Muscle of leg (tissue), 11 donors: ENCODE data around the gene SPATS2. TPM values are rescaled to one million over a fixed set of nuclear protein-coding genes. Genes with fewer than 3 reads are reported as not detected.

ENCODE experiments used
- DNase-seq: peaks from one replicate; pipeline ENCODE4 v3.0.0; 2013
- H3K27ac ChIP-seq: one replicate; pipeline ENCODE4 v1.5.1; 2013; ENCODE audit warnings: mild to moderate bottlenecking, low read length, control low read depth
- H3K27me3 ChIP-seq: one replicate; pipeline ENCODE4 v1.6.1; 2013; ENCODE audit warnings: low read length; ENCODE audit not compliant: control insufficient read depth, insufficient read depth
- H3K36me3 ChIP-seq: one replicate; pipeline ENCODE4 v1.6.1; 2013; ENCODE audit warnings: low read length; ENCODE audit not compliant: control insufficient read depth, insufficient read depth
- H3K4me1 ChIP-seq: one replicate; pipeline ENCODE4 v1.6.1; 2013; ENCODE audit warnings: low read length; ENCODE audit not compliant: control insufficient read depth, insufficient read depth
- H3K4me3 ChIP-seq: one replicate; pipeline ENCODE4 v1.5.1; 2013; ENCODE audit warnings: low read length, control low read depth
- H3K9me3 ChIP-seq: replicated peaks from 2 replicates; pipeline ENCODE4 v1.6.1; 2013; ENCODE audit warnings: low read depth, low read length; ENCODE audit not compliant: control insufficient read depth
- WGBS: methylation state at CpG from one replicate; pipeline ENCODE4 v1.1.5; 2013; ENCODE audit warnings: missing lambda C conversion rate; ENCODE audit not compliant: insufficient coverage; 5-methylcytosine and 5-hydroxymethylcytosine counted together
- polyA plus RNA-seq, 8 donors: library from polyadenylated mRNA; unstranded; fragments of 120-200 nt; gene quantifications; one replicate each; pipeline versions ENCODE4 v1.2.1 to v1.2.3, GENCODE V29; 2013; ENCODE audit warnings: inconsistent platforms in 1 of 8, low replicate concordance in 1 of 8; ENCODE audit not compliant: insufficient read length in 8 of 8, insufficient read depth in 1 of 8
- total RNA-seq: library from RNA; stranded (reverse); fragments of 120-200 nt; gene quantifications from one replicate; pipeline ENCODE4 v1.2.4, GENCODE V29; 2013

SPATS2 gene
- total and polyA plus RNA-seq, 9 donors, result 18.8 to 42.1 (median 29.2) TPM

DNA sequence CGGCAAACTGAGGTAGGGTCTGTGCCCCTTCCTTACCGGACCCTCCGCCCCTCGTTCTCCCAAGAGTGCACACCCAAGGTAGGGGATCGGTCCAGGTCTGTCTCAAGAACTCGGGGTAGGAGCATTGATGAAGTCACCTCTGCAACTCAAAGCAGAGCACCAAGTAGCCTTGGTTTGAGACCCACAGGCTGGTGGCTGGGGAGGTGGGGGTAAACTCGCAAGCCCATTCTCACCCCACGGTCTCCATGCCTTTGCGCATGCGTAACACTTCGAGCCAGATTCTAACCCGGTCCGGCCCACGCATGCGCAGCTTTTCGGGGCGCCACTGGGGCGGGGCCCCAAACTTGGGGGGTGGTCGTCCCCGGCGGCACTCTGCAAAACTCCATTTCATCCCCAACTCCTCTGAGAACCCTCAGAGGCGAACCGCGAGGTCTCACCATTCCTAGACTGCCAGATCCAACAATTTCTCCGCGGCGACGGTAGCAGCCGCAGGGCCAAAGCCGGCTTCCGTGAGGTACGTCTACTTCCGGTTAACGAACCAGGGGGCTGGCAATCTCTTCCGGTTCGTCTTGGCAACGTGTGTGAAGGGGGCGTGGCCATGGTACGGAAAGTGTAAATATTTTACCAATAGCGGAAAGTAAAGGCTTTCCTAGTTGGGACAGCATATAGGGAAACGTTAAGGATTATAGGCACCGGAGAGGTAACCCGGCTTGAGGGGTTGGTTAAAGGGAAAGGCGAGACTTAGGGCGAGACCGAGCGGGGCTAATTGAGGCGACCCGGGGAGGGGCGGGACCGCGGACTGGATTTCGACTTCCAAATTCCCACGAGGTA lies 200.6 kb downstream of the SPATS2 start, which contains the start of gene MCRS1:
TSS of gene MCRS1 (minus strand) at position 532 of the 831 bp plus-strand sequence. CDS start 1,411 bp downstream, outside the sequence.
- H3K4me3 ChIP-seq, result peak within 1 kb of the TSS; percentile 95
- peaks cover 37% of the 10 kb centered on the region for H3K4me1 ChIP-seq
- WGBS, result 0% methylated on average over 48 of the region's 54 CpGs
- H3K27me3 ChIP-seq, result no peaks in the 10 kb centered on the region
- no peaks in the 10 kb centered on the region for H3K9me3 ChIP-seq
- DNase-seq, result peak; percentile 97
- peak within 1 kb of the TSS; percentile 86 for H3K27ac ChIP-seq
- H3K36me3 ChIP-seq, result peaks cover 52% of the 10 kb centered on the region

DNA sequence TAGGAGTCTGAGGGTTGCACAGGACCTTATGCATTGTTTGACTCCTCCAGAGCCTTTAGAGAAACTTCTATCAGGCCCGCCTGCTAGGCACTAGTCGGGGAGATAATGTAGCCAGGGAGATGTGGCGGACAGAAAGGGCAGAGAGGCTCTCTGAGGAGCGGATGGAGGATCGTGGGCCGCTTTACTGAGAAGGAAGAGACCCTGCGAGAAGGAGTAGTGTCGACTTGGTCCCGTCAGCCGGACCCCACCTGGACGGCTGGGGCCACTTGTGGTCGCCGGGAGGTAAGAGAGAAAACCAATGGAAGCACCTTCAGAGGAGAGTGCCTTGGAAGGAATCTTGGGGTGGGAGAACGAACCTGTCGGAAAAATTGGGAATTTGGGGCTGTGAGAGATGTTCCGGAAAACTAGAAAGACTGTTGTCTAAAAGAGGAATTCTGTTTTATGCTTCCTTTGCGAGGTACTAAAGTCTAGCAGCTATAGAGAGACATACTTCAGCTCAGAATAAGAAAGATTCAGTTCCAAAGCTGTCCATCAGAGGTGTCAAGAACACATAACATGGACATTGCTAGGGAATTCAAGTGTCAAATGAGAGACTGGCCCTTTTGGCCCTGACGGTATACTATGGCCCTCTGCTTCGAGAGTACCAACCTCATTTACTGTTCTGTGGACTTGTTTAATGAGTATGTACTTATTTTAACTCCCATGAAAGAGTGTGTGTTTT lies 201.3 kb downstream of the SPATS2 start:
- no peaks in the 10 kb centered on the region for H3K9me3 ChIP-seq
- peaks cover 37% of the 10 kb centered on the region for H3K4me1 ChIP-seq
- peaks cover 44% of the 10 kb centered on the region for H3K36me3 ChIP-seq
- H3K27me3 ChIP-seq, result no peaks in the 10 kb centered on the region
- H3K27ac ChIP-seq, result peak overlapping the region; percentile 86
- H3K4me3 ChIP-seq, result peak overlapping the region; percentile 95
- 2% methylated on average over 16 of the region's 19 CpGs for WGBS
- no peak for DNase-seq

Other genes starting within 250 kb of the SPATS2 start
- gene TUBA1B, start 236.1 kb upstream of the SPATS2 start, total RNA-seq, result 884 TPM
- 1,000 to 10,000 TPM in 7 of 8 donors, 100 to 1,000 TPM in 1; 792 to 1,222 (median 1,110) TPM for gene TUBA1B, start 236.1 kb upstream of the SPATS2 start, polyA plus RNA-seq
- 679 TPM for gene TUBA1A, start 178.4 kb upstream of the SPATS2 start, total RNA-seq
- gene TUBA1A, start 178.4 kb upstream of the SPATS2 start, polyA plus RNA-seq, result 100 to 1,000 TPM; 717 to 946 (median 807) TPM
- 48.5 TPM for gene TUBA1C, start 102.4 kb upstream of the SPATS2 start, total RNA-seq
- gene TUBA1C, start 102.4 kb upstream of the SPATS2 start, polyA plus RNA-seq, result 100 to 1,000 TPM in 1 of 8 donors, 10 to 100 TPM in 7; 59.1 to 101 (median 84.0) TPM
- gene PRPH, start 72.3 kb upstream of the SPATS2 start, total RNA-seq, result 1.4 TPM
- 1 to 10 TPM; 1.3 to 3.5 (median 2.4) TPM for gene PRPH, start 72.3 kb upstream of the SPATS2 start, polyA plus RNA-seq
- 6.9 TPM for gene TROAP, start 44.2 kb upstream of the SPATS2 start, total RNA-seq
- gene TROAP, start 44.2 kb upstream of the SPATS2 start, polyA plus RNA-seq, result 10 to 100 TPM; 10.8 to 18.2 (median 12.5) TPM
- 0.27 TPM for gene C1QL4, start 30.3 kb upstream of the SPATS2 start, total RNA-seq
- under 1 TPM in 6 of 8 donors, not detected in 2; 0.05 to 0.15 (median 0.09) TPM for gene C1QL4, start 30.3 kb upstream of the SPATS2 start, polyA plus RNA-seq
- gene DNAJC22, start 20.6 kb upstream of the SPATS2 start, total RNA-seq, result 0.04 TPM
- 1 to 10 TPM in 1 of 8 donors, under 1 TPM in 7; 0.02 to 2.5 (median 0.15) TPM for gene DNAJC22, start 20.6 kb upstream of the SPATS2 start, polyA plus RNA-seq
- 1.1 TPM for gene KCNH3, start 171.6 kb downstream of the SPATS2 start, total RNA-seq
- 1 to 10 TPM in 7 of 8 donors, under 1 TPM in 1; 0.96 to 2.0 (median 1.6) TPM for gene KCNH3, start 171.6 kb downstream of the SPATS2 start, polyA plus RNA-seq
- 52.5 TPM for gene MCRS1, start 200.7 kb downstream of the SPATS2 start, total RNA-seq
- 10 to 100 TPM; 56.0 to 77.2 (median 60.1) TPM for gene MCRS1, start 200.7 kb downstream of the SPATS2 start, polyA plus RNA-seq
- gene FAM186B, start 238.2 kb downstream of the SPATS2 start, total RNA-seq, result 0.18 TPM
- 1 to 10 TPM in 4 of 8 donors, under 1 TPM in 4; 0.37 to 3.3 (median 1.1) TPM for gene FAM186B, start 238.2 kb downstream of the SPATS2 start, polyA plus RNA-seq